Measurements from ENCODE around the gene APOB.

APOB gene

GRCh38 chr2:21019000-21019677 is 24.7 kb downstream of the APOB start:
- no peak for TF ChIP-seq CTCF (IDR thresholded peaks at IDR 0.05; ENCODE audit: low read depth, low read length, poor library complexity, severe bottlenecking)
- TF ChIP-seq EZH2phosphoT487 (IDR thresholded peaks at IDR 0.05; ENCODE audit: borderline replicate concordance, low read length) = no peak

DNA sequence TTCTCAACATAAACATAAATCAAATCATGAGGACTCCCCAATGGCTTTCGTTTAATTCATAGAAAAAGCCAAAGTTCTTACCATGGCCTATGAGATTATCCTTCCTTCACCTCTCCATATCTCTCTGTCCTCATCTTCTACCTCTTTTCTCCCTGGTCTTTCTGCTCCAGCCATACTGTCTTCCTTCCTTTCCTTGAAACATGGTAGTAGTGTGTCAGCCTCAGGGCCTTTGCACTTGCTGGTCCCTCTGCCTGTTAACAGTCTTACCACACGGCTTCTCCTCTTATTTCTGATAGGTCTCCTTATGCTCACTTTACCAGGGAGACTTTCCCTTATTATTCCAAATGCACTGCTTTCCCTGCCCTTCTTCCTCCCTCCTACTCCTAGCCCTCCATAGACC is 25.6 kb downstream of the APOB start:
- no peak for TF ChIP-seq EZH2phosphoT487 (IDR thresholded peaks at IDR 0.05; ENCODE audit: borderline replicate concordance, low read length)
- H3K27ac ChIP-seq (ENCODE audit: low read depth, low read length) = no peak overlapping the region

More at GRCh38 chr2:21019000-21019677, 24.7 kb downstream of the APOB start:
- Histone ChIP-seq H3F3A (ENCODE audit: control insufficient read depth, insufficient read depth) (no peaks in the 10 kb centered on the region), H3K4me1 (ENCODE audit: control insufficient read depth, low read length) (no peaks in the 10 kb centered on the region), H3K9me3 (ENCODE audit: control insufficient read depth, insufficient read depth, low read length) (no peaks in the 10 kb centered on the region), H4K20me1 (ENCODE audit: control insufficient read depth, insufficient read depth, low read depth, low read length) (no peaks in the 10 kb centered on the region), H3K9me2 (replicated peaks; ENCODE audit: control insufficient read depth, low read length) (no peaks in the 10 kb centered on the region), H3K36me3 (ENCODE audit: control insufficient read depth, low read length) (no peaks in the 10 kb centered on the region), H3K27me3 (ENCODE audit: control insufficient read depth, low read length) (no peaks in the 10 kb centered on the region), H3K79me2 (ENCODE audit: control insufficient read depth, low read length) (no peaks in the 10 kb centered on the region), H3K4me3 (ENCODE audit: low read length) (no peak overlapping the region), H3K4me2 (ENCODE audit: low read length) (no peak overlapping the region), H3K27ac (ENCODE audit: low read depth, low read length) (no peak overlapping the region)

GRCh38 chr2:21017748-21018276 is 26.1 kb downstream of the APOB start:
- H3K4me1 ChIP-seq (ENCODE audit: control insufficient read depth, low read length) = no peaks in the 10 kb centered on the region
- no peaks in the 10 kb centered on the region for H3K9me3 ChIP-seq (ENCODE audit: control insufficient read depth, insufficient read depth, low read length)
- H3K36me3 ChIP-seq (ENCODE audit: control insufficient read depth, low read length) = no peaks in the 10 kb centered on the region
- H3K9me2 ChIP-seq (replicated peaks; ENCODE audit: control insufficient read depth, low read length) = no peaks in the 10 kb centered on the region
- no peak overlapping the region for H3K27ac ChIP-seq (ENCODE audit: low read depth, low read length)
- no peaks in the 10 kb centered on the region for H3K27me3 ChIP-seq (ENCODE audit: control insufficient read depth, low read length)
- H3F3A ChIP-seq (ENCODE audit: control insufficient read depth, insufficient read depth) = no peaks in the 10 kb centered on the region
- H4K20me1 ChIP-seq (ENCODE audit: control insufficient read depth, insufficient read depth, low read depth, low read length) = no peaks in the 10 kb centered on the region
- H3K4me2 ChIP-seq (ENCODE audit: low read length) = no peak overlapping the region
- TF ChIP-seq CTCF (IDR thresholded peaks at IDR 0.05; ENCODE audit: low read depth, low read length, poor library complexity, severe bottlenecking) = no peak
- TF ChIP-seq EZH2phosphoT487 (IDR thresholded peaks at IDR 0.05; ENCODE audit: borderline replicate concordance, low read length) = no peak
- H3K4me3 ChIP-seq (ENCODE audit: low read length) = no peak overlapping the region
- no peaks in the 10 kb centered on the region for H3K79me2 ChIP-seq (ENCODE audit: control insufficient read depth, low read length)

More for the DNA sequence above, 25.6 kb downstream of the APOB start:
- no peaks in the 10 kb centered on the region for H3K27me3 ChIP-seq (ENCODE audit: control insufficient read depth, low read length)
- no peaks in the 10 kb centered on the region for H4K20me1 ChIP-seq (ENCODE audit: control insufficient read depth, insufficient read depth, low read depth, low read length)
- no peaks in the 10 kb centered on the region for H3K9me3 ChIP-seq (ENCODE audit: control insufficient read depth, insufficient read depth, low read length)
- no peaks in the 10 kb centered on the region for H3K4me1 ChIP-seq (ENCODE audit: control insufficient read depth, low read length)
- no peaks in the 10 kb centered on the region for H3K9me2 ChIP-seq (replicated peaks; ENCODE audit: control insufficient read depth, low read length)
- H3K4me3 ChIP-seq (ENCODE audit: low read length) = no peak overlapping the region
- no peaks in the 10 kb centered on the region for H3K36me3 ChIP-seq (ENCODE audit: control insufficient read depth, low read length)
- H3K4me2 ChIP-seq (ENCODE audit: low read length) = no peak overlapping the region
- H3K79me2 ChIP-seq (ENCODE audit: control insufficient read depth, low read length) = no peaks in the 10 kb centered on the region
- no peaks in the 10 kb centered on the region for H3F3A ChIP-seq (ENCODE audit: control insufficient read depth, insufficient read depth)

GRCh38 chr2:21015281-21015645 is 28.6 kb downstream of the APOB start:
- H3F3A ChIP-seq (ENCODE audit: control insufficient read depth, insufficient read depth) = no peaks in the 10 kb centered on the region
- H3K9me3 ChIP-seq (ENCODE audit: control insufficient read depth, insufficient read depth, low read length) = no peaks in the 10 kb centered on the region
- no peaks in the 10 kb centered on the region for H3K9me2 ChIP-seq (replicated peaks; ENCODE audit: control insufficient read depth, low read length)
- no peak overlapping the region for H3K27ac ChIP-seq (ENCODE audit: low read depth, low read length)
- H3K79me2 ChIP-seq (ENCODE audit: control insufficient read depth, low read length) = no peaks in the 10 kb centered on the region
- H3K36me3 ChIP-seq (ENCODE audit: control insufficient read depth, low read length) = no peaks in the 10 kb centered on the region
- no peak for TF ChIP-seq CTCF (IDR thresholded peaks at IDR 0.05; ENCODE audit: low read depth, low read length, poor library complexity, severe bottlenecking)
- no peak for TF ChIP-seq EZH2phosphoT487 (IDR thresholded peaks at IDR 0.05; ENCODE audit: borderline replicate concordance, low read length)
- no peaks in the 10 kb centered on the region for H4K20me1 ChIP-seq (ENCODE audit: control insufficient read depth, insufficient read depth, low read depth, low read length)
- no peaks in the 10 kb centered on the region for H3K4me1 ChIP-seq (ENCODE audit: control insufficient read depth, low read length)
- H3K4me2 ChIP-seq (ENCODE audit: low read length) = no peak overlapping the region
- H3K4me3 ChIP-seq (ENCODE audit: low read length) = no peak overlapping the region
- H3K27me3 ChIP-seq (ENCODE audit: control insufficient read depth, low read length) = no peaks in the 10 kb centered on the region

All from DOHH2 (cell line).